Breast epithelium (tissue), 3 donors: ENCODE results near the gene ZNF236.

ENCODE experiments used
- CTCF ChIP-seq, 3 donors: fragments of 450-650 bp; IDR thresholded peaks; one replicate each; pipeline ENCODE4 v1.5.1; 2016 to 2017; ENCODE audit warnings: antibody characterized with exemption in 3 of 3, mild to moderate bottlenecking in 3 of 3, moderate library complexity in 3 of 3
- POLR2A ChIP-seq: fragments of 450-650 bp; IDR thresholded peaks from one replicate; pipeline ENCODE4 v1.6.1; 2016; ENCODE audit warnings: antibody characterized with exemption, mild to moderate bottlenecking, moderate library complexity
- POLR2AphosphoS5 ChIP-seq, 3 donors: sonication (generic); formaldehyde crosslinking; IDR thresholded peaks; one replicate each; pipeline ENCODE4 v1.6.1; 2017; ENCODE audit warnings: antibody characterized with exemption in 3 of 3

GRCh38 chr18:76995896-76996295, 173.5 kb downstream of the ZNF236 start:
- TF ChIP-seq POLR2A = no peak
- TF ChIP-seq POLR2AphosphoS5 (IDR thresholded peaks at IDR 0.05) = no peak
- no peak for TF ChIP-seq CTCF (IDR thresholded peaks at IDR 0.05)
